DMS114 treated with DMSO at 0.1 percent for 48 hours (cell line): ENCODE results near the gene RRAGB.
"Not testable (repeated sequence)": the region's sequence is repeated elsewhere in the genome, so short reads cannot be mapped to it uniquely, and the experiment has no call there.

Source experiments
- DNase-seq: peaks from one replicate; lab custom pipeline; 2025; ENCODE audit not compliant: unreplicated experiment; lab: John Stamatoyannopoulos, UW

RRAGB gene

DNA sequence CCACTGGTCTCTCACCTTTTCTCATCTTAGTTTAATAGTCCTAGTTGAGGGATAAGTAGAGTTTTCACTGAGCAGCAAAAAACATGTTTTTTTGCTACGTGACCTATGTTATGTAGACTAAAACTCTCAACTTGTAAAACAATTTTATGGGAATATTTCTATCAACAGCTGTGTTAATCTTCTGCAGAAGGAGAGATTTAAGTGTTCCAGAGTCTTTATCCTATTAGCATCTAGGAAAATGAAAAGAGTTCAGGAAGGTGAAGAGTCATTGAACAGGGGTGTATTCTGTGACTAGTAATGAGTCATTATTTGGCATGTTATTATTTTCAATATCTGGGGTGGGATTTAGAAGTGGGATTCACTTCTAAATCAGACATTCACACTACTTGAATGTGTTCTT lies 41.9 kb downstream of the RRAGB start:
- no peak for DNase-seq

DNA sequence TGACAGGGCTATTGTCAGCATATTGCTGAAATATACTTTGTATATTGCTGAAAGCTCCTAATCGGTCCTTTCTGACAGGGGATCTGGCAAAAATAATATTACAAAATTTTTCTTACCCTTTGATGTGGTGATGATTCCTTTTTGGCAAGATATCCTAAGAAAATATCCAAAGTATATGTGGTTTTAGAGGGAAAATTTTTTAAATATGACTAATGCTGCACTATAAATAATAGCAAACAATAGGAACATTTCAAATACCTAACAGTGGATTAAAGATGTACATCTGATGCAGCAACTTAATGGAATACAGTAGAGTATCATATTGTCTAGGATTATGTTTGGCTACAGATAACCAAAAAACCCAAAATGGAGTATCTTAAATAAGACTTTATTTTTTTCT lies 49.6 kb downstream of the RRAGB start:
- DNase-seq: no peak

DNA sequence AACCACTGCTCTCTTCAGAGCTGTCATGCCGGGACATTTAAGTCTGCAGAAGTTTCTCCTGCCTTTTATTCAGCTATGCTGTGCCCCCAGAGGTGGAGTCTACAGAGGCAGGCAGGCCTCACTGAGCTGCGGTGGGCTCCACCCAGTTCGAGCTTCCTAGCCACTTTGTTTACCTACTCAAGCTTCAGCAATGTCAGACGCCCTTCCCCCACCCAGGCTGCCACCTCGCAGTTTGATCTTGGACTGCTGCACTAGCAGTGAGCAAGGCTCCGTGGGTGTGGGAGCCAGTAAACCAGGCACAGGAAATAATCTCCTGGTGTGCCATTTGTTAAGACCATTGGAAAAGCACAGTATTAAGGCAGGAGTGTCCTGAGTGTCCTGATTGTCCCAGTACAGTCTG lies 56.9 kb downstream of the RRAGB start:
- DNase-seq: not testable (repeated sequence)

DNA sequence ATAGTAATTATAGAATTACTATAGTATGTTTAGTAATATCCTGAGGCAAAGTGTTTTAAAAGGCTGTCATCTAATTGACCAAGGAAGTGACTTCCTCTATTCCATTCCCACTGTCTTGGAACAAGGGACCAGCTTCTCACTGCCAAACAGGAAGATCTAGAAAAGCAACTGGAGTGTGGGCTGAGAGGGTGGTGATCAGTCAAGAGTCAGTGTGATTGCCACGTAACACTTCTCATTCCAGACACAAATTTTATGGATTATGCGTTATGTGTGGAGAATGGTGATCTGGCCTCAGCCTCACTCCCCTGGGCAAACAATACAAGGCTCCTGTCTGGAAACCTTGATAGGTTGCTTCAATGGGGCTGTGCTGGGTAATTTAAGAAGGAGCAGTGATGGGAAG lies 60.0 kb downstream of the RRAGB start:
- DNase-seq: no peak

DNA sequence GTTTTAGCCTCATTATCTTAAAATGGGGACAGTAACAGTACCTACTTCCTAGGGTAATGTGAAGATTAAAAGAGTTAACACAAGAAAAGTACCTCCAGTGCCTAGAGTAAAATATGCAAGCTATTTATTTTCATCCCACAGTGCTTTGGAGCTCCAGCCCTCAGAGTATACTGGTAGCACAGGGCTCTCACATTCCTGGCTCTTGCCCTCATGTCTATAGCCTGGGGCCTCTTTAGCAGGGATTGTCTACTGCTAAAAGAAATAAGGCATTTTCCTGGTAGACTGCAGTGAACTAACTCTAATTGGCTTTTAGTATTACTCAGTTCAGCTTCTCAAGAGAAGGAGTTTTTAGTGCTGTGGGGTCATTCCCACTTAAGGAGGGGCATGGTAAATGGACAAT lies 60.8 kb downstream of the RRAGB start:
- DNase-seq: no peak

DNA sequence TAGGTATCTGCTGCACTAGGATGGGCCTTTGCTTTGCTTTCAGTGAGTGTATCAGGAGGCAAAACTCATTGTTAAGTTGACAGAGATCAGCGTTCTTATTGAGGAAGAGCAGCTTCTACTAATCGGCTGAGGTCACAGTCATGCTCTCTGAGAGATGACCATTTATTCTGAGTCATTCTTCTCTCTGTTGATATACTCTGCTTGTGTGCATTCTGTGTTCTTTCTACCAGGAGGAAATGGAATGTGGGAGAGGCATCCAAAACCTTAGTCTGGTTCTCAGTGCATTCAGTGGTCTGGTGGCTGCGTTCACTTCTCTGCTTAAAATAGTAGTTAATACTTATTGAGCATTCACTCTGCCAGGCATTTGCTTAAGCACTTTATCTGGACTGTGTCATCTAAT lies 66.2 kb downstream of the RRAGB start:
- no peak for DNase-seq

DNA sequence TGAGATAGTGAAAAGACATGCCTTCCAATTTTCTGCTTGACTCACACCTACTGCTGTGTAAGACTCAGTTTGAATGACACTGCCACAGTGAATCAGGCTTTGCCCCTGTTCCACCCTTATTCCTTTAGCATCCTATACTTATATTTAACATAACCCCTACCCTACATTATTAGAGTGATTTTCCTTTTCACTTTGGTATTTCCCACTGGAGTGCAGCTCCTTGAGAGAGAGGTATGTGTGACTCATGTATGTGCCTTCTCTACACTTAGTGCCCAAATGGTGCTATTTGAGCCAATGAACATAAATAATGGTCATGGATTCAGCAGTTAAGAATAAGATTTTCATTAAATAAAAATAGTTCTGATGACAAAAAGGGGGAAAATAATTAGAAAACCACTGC lies 69.5 kb downstream of the RRAGB start:
- no peak for DNase-seq

DNA sequence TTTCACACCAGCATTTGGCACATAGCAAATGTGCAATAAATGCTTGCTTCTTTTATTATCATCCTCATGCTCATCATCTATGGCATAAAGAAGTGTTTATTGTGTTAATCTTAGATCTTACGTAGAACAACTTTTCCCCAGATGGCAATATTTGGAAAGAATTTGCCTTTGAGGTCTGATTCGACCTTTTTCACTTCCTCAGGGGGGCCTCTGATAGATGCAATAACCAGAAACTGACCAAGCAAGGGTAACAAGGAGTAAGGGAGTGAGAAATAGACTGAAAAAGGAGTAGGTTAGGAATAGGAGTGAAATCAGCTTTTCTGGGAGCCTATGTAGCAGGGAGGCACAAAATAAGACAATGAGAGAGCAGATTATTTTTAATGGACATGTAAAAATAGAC lies 70.2 kb downstream of the RRAGB start:
- no peak for DNase-seq

DNA sequence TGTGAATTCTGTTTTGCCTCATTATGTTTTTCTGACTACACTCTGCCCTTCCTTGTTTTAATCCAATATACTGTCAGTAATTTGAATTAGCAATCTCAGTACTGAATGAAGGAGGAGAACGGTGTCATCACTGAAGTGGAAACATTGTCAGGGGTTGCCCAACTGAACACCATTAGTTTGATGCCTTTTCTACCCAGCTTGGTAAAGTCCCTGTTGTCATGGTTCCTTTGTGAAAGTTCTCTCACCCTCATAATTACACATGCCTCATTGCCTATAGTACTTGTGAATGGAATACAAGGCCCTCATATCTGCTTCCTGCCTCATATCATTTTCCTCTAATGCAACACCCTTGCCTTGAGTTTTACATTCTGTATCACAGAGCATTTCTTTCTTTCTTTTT lies 76.9 kb downstream of the RRAGB start:
- DNase-seq: no peak

DNA sequence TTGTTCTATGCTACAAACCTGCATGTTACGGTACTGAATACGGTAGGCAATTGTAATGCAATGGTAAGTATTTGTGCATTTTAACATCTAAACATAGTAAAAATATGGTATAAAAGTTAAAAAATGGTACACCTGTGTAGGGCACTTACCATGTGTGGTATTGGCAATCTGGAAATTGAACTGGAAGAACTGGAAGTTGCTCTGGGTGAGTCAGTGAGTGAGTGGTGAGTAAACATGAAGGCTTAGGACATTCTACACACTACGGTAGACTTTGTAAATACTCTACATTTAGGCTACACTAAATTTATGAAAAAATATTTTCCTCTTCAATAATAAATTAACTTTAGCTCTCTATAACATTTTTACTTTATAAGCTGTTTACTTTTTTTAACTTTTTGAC lies 78.9 kb downstream of the RRAGB start:
- DNase-seq: no peak

DNA sequence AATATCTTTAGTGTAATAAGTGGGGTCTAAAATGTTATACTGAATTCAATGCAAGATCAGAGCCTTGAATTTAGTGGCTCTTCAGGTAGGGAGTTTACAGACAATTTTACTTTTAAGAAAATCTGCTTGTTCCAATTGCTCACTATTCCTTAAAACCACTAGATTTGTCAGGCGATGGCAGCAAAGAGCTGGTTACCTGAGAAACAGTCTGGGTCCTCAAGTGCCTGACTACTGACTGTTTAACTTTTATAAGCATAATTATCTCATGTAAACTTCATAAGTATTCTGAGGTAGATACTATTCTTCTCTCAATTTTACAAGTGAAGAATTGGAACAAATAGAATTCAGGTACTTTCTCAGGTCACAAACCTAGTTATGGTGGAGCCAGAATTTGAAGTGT lies 84.3 kb downstream of the RRAGB start:
- no peak for DNase-seq
